ENCODE measurements around the gene ZCWPW1.
"Not testable (repeated sequence)": the region's sequence is repeated elsewhere in the genome, so short reads cannot be mapped to it uniquely, and the experiment has no call there.

- TF ChIP-seq CTCF (IDR thresholded peaks at IDR 0.05); EZH2phosphoT487 (IDR thresholded peaks at IDR 0.05; ENCODE audit: borderline replicate concordance, low read depth); TAF1 (IDR thresholded peaks at IDR 0.05; ENCODE audit: borderline replicate concordance, low read depth, low read length); FOXJ3 (CRISPR knock-in tag; IDR thresholded peaks at IDR 0.05); FOSL2 (IDR thresholded peaks at IDR 0.05; ENCODE audit: borderline replicate concordance, low read depth); RFX5 (IDR thresholded peaks at IDR 0.05; ENCODE audit: low read length); MXI1 (IDR thresholded peaks at IDR 0.05; ENCODE audit: low read depth, low read length); REST (IDR thresholded peaks at IDR 0.05; ENCODE audit: low read depth, low read length); EP300 (IDR thresholded peaks at IDR 0.05; ENCODE audit: borderline replicate concordance in 1 of 2, low read depth in 1 of 2, low read length in 1 of 2); PBX3 (IDR thresholded peaks at IDR 0.05); POLR2AphosphoS5 (IDR thresholded peaks at IDR 0.05; ENCODE audit: low read depth, low read length); USF1 (IDR thresholded peaks at IDR 0.05; ENCODE audit: borderline replicate concordance, low read depth); TEAD4 (IDR thresholded peaks at IDR 0.05; ENCODE audit: borderline replicate concordance, insufficient read depth): not testable (repeated sequence)
Observed at GRCh38 chr7:100381531-100382233, 46.8 kb downstream of the ZCWPW1 start.

Measured in SK-N-SH (cell line).